Activated CD4-positive, CD25-positive, alpha-beta regulatory T cell (primary cell): ENCODE measurements around the gene TBC1D14.
"Not testable (repeated sequence)": the region's sequence is repeated elsewhere in the genome, so short reads cannot be mapped to it uniquely, and the experiment has no call there.

Experiments
- DNase-seq, 4 experiments: peaks; one replicate each; lab custom pipeline; 2025; lab: John Stamatoyannopoulos, UW

TBC1D14 gene

DNA sequence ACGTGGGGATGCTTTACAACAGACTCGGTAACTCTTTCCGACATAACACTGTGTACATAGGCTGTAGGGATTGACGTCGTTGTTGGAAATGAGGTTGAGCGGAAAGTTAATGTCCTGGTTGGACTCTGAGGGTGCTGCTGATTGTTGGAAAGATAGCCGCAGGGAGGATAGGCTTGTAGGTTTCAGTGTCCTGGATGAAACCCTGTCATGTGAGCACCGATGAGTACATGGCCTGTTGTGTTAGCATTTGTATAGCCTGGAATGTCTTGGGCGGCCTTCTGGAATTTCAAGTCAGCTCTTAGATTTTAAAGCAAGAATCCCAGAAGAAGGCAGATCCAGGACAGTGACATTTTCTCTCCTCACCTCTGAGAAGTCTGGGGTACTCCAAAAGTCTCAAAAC is 63.3 kb downstream of the TBC1D14 start:
- DNase-seq, result no peak

GRCh38 chr4:6974138-6974848 is 64.7 kb downstream of the TBC1D14 start:
- peak; percentile 48 to 74 (median 52) for DNase-seq

GRCh38 chr4:6977846-6978245 is 68.2 kb downstream of the TBC1D14 start:
- DNase-seq, result not testable (repeated sequence)

GRCh38 chr4:6983544-6984142 is 74.0 kb downstream of the TBC1D14 start:
- no peak for DNase-seq

- no peak for DNase-seq
Observed at GRCh38 chr4:6984612-6985425, 75.2 kb downstream of the TBC1D14 start.

- no peak for DNase-seq
Observed at GRCh38 chr4:6986072-6986780, 76.6 kb downstream of the TBC1D14 start.

- DNase-seq, result peak; percentile 88 to 93 (median 92)
Observed at GRCh38 chr4:6986781-6987587, 77.4 kb downstream of the TBC1D14 start.

- DNase-seq, result no peak
Observed at GRCh38 chr4:6987588-6987961, 77.9 kb downstream of the TBC1D14 start.

DNA sequence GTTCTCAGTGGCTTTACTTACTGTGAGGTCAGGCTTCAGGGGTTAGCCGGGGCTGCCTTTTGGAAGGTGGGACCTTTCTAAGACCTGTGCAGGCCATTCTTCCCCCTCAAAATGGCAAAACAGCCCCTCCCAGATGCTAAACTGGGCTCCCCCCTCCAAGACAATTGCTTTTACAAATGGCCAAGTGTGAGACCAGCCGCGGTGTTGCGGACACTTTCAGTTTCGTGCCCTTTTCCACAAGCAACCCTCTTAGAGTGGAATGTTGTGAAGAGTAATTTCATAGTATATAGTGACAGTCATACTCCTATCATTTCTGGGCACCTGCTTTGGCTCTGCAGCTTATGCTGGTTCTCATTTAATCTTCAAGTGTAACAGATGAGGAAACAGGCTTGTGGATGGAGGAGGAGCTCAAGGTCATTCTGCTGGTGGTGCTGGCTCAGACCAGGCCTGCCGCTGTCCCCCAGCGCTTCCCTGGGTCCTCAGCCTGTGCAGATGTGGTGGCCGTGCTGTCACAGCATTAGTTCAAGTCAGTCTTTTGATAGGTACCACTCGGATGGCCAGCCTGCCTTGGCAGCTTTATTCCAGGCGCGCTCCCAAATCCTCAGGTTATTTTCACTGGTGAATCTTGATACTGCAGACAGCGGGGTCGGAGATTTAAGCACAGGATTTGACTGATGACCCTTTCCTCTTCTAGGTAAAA is 78.5 kb downstream of the TBC1D14 start:
- no peak for DNase-seq

DNA sequence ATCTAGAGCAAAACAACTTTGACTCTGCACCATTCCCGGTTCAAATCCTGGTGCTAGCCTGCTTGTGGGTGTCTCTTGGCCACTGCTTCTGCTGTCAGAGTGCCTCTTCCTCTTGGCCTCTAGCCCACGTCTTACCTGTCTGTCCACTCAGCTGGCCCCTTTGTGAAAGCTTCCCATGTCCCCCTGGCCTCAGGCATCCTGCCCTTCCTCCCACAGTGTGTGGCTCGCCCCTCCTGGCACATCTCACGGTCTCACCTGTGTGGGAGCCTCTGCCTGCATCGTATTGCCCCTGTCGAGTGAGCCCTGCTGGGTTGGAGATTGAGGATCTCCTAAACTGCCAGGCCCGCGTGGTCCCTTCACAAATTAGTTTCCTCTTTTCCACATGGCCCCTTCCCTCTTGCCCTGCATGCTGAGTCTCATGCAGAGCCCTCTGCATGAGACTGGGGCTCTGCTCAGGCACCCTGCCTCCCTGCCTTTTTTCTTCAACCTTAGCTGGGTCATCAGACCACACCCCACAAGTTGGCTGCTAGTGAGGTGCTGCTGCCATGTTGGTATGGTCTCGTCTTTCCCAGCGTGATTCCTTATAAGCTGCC is 79.8 kb downstream of the TBC1D14 start:
- no peak for DNase-seq

- DNase-seq, result no peak
Observed at GRCh38 chr4:6990661-6991060, 81.0 kb downstream of the TBC1D14 start.

GRCh38 chr4:6991249-6991648 is 81.6 kb downstream of the TBC1D14 start:
- no peak for DNase-seq

- peak in 1 of 4 experiments; percentile 10 for DNase-seq
Observed at GRCh38 chr4:6991771-6992557, 82.3 kb downstream of the TBC1D14 start.

GRCh38 chr4:6992728-6993677 is 83.4 kb downstream of the TBC1D14 start:
- no peak for DNase-seq

GRCh38 chr4:6996481-6996880 is 86.9 kb downstream of the TBC1D14 start:
- no peak for DNase-seq

DNA sequence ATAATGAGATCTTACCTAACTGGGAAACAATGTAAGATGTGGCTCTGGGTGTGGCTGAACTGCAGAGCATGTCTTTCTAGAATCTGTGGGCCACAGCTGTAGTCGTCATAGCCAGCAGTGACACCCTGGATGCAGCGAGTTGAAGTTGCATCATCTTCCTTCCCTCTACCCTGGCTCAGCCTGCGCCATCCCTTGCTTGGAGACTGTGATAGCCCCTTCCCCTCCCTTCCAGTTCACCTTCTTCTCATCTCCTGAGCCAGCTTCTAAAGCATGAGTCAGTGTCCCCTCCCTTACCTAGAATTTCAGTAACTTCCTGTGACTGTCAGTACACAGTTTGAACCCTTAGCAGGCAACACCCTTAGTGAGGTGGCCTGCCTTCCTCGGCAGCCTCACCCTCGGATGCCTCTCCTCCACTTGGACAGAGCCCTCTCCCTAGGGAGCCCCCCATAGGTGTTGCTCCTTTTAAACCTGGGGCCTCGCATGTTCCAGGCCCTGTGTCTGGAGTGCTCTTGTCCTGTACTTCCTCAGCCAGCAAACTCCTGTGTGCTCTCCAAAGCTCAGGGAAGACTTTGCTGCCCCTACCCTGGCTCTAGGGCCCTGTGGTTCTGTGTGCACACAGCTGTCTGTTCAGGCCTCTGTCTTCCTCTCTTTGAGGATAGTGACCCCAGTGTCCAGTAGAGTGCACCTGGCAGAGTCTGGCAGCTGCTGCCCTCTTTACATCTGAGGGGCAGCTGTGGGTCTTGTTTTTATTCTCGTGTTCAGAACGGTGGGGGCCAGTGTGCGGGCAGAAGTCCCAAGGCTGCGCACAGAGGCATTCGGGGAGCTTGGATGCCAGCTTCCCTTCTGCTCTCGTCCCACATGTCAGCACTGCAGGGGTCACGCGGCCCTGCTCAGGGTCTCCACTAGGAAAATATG is 89.8 kb downstream of the TBC1D14 start:
- DNase-seq, result peak in 2 of 4 experiments; percentile 13 to 37

- no peak for DNase-seq
Observed at GRCh38 chr4:7000421-7001176, 91.0 kb downstream of the TBC1D14 start.
